Stimulated activated CD4-positive, alpha-beta T cell treated with anti-CD3 and anti-CD28 coated beads, Interleukin-1b, Interleukin-23, amount 100 ng/mL, for 48 hours (primary cell): ENCODE measurements around the gene ACOT4.
"Not testable (repeated sequence)": the region's sequence is repeated elsewhere in the genome, so short reads cannot be mapped to it uniquely, and the experiment has no call there.

ENCODE experiments used
- DNase-seq: peaks from one replicate; pipeline ENCODE4 v3.0.0-alpha.2; 2020

ACOT4 gene

DNA sequence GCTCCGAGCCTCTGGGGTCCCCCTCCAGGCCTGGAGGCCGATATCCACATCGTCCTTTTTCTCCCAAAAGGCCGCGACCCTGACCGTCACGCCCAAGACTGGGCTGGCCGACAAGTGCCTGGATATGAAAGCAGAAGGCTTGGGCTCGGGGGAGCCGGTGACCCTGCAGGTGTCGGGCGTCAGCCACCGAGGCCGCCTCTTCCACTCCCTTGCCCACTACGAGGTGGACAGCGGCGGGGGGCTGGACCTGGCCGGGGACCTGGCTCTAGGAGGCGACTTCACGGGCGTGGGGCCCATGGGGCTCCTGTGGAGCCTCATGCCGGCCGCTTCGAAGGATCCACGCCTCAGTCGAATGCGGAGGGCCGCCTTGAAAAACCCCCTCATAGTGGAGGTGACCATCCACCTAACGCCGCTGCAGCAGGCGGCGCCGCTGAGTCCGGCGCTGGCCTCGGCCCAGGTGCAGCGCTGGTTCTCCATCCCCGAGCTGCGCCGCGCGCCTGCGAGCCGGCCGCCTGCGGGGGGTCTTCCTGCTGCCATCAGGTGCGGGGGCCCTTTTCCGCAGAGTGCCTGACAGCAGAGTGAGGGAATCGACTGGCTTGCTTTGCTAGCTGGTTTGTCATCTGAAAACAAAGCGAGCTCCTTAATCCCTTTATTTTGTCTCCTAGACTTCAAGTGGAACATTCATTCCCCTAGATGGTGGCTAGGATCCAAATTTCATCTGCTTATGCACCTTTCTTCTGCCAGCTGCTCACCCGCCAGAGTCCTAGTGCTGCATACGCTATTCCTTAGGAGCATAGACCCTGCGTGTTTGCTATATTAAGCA lies 42.5 kb downstream of the ACOT4 start:
- no peak for DNase-seq

DNA sequence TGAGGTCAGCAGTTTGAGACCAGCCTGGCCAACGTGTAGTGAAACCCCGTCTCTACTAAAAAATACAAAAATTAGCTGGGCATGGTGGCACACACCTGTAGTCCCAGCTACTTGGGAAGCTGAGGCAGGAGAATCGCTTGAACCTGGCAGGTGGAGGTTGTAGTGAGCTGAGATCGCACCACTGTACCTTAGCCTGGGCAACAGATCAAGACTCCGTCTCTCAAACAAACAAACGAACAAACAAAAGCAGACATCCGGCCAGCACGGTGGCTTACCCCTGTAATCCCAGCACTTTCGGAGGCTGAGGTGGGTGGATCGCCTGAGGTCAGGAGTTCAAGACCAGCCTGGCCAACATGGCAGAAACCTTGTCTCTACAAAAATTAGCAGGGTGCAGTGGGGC lies 44.7 kb downstream of the ACOT4 start:
- DNase-seq, result not testable (repeated sequence)

DNA sequence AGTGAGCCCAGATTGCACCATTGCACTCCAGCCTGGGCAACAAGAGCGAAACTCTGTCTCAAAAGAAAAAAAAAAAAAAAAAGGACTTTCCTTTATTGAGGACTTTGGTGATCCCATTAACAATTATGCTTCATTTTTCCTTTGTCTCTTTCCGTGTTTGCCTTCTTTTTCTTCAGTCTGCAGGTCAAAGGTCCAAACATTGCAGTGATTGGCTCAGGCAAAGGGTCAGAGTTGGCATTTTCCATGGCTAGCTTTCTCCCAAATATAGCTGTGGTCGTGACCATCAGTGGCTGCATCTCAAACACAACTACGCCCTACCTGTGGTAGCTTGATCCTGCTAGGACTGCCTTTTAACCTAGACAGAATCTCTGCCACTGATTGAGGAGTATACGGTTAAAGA lies 46.2 kb downstream of the ACOT4 start:
- DNase-seq, result no peak

DNA sequence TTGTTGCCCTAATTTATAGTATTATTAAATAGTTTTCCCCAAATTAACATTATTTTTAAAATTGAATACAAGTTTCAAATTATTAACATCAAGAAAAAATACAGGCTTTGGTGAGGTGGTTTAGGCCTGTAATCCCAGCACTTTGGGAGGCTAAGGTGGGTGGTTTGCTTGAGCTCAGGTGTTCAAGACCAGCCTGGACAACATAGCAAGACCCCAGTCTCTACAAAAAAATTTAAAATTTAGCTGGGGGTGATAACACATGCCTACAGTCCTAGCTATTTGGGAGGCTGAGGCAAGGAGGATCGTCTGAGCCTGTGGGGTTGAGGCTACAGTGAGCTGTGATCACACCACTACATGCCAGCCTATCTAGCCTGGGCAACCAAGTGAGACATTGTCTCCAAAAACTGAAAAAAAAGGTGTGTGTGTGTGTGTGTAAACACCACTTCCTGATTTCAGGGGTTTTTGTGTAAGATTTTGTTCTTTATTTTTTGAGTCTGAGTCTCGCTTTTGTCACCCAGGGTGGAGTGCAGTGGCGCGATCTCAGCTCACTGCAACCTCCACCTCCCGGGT lies 49.2 kb downstream of the ACOT4 start:
- DNase-seq, result no peak

DNA sequence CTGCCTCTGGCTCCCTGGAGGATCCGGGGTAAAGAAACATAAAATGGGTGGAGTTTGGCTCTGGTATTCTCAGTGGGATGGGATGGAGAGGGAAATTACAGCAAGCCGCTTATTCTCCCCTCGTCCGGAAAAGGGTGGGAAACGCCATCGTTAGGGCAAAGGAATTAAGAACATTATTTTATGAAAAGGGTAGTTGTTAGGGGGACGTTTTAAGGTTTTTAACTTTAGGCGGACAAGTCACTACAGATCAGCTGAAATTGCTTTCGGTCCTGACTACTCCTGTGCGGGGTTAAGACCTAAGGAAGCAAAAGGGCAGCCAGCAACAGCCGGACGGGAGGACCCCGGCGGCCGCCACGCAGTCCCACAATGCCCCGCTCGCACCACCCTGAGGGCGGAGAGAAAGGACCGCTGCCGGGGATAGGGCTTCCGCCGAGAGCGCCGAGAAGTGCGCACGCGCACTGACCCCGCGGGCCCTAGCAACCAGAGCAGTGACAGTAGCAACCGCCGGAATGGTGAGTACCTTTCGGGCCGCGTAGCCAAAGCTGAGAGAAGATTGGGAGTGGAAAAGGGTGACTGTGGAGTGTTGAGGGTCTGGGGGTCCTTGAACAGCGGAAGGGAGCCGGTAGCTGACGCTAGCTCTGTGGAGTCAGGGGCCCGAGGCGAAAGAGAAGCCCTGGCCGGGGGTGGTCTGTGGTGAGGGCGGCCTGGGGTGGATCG lies 53.0 kb downstream of the ACOT4 start, which contains the start of gene DNAL1:
Gene DNAL1, plus strand, starts transcription at position 456 of the 717 bp plus-strand sequence. Its CDS starts 54 bp downstream, at position 510.
- peak; percentile 92 for DNase-seq

DNA sequence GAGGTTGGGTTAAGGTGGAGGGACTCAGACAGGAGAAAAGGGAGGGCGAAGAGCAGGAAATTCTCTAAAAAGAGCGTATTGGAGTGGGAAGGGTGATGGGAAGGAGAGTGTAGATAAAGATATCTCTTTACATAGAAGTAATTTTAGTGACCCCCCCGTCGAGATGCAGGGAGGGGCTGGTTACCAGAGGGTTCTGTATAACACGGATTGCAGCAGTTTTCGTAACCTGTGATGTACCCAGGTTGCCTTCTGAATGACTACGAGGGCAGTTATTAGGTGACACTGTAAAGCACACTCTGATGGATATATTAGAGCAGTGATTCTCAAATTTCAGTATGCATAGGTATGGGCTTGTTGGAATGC lies 53.6 kb downstream of the ACOT4 start:
- no peak for DNase-seq
